GM12865 (cell line): Measurements from ENCODE around the gene POC1A.

Experiments
- DNase-seq: peaks from one replicate; pipeline ENCODE4 v3.0.0; 2010; ENCODE audit warnings: low read depth
- H3K4me3 ChIP-seq: 2 replicates; pipeline ENCODE4 v1.5.1; 2011; ENCODE audit warnings: mild to moderate bottlenecking, low read depth, low read length, control low read depth
- TF ChIP-seq, protein P1 (sequence below): IDR thresholded peaks from 2 replicates; pipeline ENCODE4 v1.5.1; 2011; ENCODE audit warnings: low read length, control low read depth, low read depth, inconsistent platforms; ENCODE audit not compliant: insufficient read depth; ENCODE audit errors: missing control alignments

POC1A gene

DNA sequence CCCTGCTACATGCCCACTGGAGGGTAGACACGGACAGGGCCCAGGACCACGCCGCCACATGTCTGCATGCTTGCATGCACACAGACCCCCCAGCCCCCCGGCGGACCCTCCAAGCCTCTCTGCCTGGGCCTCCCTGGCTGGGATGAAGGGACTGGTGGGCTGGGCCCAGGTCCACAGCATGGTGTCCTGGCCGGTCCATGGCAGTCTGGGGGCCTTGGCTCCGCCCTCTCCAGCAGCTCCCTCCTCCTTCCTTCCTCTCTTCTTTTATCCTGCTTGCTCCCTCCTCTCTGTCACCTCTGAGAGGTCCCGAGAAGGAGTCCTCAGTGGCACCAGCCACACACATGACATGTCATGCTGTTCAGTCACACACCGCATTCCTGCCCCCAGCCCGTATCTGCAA is 122.3 kb downstream of the POC1A start:
- DNase-seq, result no peak
- H3K4me3 ChIP-seq, result no peak overlapping the region
- TF ChIP-seq, protein P1, sequence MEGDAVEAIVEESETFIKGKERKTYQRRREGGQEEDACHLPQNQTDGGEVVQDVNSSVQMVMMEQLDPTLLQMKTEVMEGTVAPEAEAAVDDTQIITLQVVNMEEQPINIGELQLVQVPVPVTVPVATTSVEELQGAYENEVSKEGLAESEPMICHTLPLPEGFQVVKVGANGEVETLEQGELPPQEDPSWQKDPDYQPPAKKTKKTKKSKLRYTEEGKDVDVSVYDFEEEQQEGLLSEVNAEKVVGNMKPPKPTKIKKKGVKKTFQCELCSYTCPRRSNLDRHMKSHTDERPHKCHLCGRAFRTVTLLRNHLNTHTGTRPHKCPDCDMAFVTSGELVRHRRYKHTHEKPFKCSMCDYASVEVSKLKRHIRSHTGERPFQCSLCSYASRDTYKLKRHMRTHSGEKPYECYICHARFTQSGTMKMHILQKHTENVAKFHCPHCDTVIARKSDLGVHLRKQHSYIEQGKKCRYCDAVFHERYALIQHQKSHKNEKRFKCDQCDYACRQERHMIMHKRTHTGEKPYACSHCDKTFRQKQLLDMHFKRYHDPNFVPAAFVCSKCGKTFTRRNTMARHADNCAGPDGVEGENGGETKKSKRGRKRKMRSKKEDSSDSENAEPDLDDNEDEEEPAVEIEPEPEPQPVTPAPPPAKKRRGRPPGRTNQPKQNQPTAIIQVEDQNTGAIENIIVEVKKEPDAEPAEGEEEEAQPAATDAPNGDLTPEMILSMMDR, result no peak

DNA sequence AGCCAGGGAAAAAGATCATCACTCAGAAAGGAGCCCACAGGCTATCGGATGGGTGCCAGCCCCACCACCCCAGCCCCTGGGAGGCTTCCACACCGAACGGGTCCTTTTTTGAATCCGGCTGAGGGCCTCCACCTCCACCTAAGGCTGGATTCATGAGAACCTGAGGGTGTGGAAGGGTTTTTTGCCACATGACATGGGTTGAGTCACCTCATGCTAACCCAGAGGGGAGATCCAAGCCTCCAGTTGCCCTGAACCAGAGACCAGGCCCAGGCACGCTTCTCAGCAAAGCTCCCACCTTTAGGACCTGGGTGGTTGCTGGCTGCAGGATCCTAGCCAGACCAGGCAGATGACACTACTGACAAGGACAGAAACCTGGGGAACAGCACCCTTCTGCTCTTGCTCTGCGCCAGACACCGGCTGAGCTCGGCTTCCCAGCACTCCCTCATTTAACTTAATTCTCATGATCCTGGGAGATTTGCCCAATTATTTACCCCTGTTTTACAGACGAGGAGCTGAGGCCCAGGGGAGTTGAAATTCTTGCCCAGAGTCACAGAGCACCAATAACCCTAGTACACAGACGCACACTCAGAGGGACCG is 123.4 kb downstream of the POC1A start:
- TF ChIP-seq, protein P1, result no peak

GRCh38 chr3:52029535-52029934 is 124.7 kb downstream of the POC1A start:
- TF ChIP-seq, protein P1, result no peak
- no peak for DNase-seq
- no peak overlapping the region for H3K4me3 ChIP-seq

More for the DNA sequence above, 123.4 kb downstream of the POC1A start:
- DNase-seq, result no peak
- no peak overlapping the region for H3K4me3 ChIP-seq

GRCh38 chr3:52029053-52029452 is 125.2 kb downstream of the POC1A start:
- TF ChIP-seq, protein P1, result no peak
- DNase-seq, result no peak
- no peak overlapping the region for H3K4me3 ChIP-seq

DNA sequence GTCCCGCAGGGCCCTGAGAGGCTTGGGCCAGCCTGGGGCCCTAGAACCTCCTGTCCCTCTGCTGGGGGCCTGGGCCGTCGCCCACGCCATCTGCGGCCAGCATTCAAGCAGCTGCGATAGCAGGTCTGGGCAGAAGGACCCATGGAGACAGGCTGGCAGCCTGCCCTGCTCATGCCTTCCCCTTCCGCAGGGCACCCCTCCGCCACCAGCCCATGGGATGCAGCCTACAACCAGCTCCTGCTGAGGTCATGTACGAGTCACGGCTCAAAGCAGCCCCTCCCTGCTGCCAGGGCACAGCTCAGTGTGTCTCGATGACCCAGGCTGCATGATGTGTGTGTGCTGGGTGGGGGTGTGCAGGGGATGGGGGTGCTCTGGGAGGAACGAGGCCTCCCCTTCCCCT is 125.7 kb downstream of the POC1A start:
- H3K4me3 ChIP-seq, result no peak overlapping the region
- no peak for DNase-seq
- TF ChIP-seq, protein P1, result no peak

GRCh38 chr3:52026041-52026440 is 128.2 kb downstream of the POC1A start:
- no peak for DNase-seq
- TF ChIP-seq, protein P1, result no peak
- no peak overlapping the region for H3K4me3 ChIP-seq

DNA sequence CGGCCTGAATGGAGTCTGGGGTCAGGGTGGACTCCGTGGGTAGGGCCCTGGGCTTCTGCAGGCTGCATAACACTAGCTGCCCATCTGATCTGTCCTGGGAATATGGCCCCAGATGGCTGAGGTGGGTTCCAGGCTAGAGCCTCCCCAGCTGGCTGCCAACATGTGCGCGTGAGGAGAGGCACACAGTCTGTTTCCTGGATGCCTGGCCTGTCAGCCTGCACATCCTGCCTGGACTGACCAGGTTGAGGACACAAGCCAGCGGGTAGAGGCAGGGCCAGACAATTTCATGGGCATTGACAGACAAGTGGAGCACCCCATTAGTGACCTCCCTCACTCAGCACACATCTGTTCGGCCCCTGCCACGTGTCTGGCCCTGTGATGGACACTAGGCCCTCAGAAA is 128.8 kb downstream of the POC1A start:
- no peak overlapping the region for H3K4me3 ChIP-seq
- TF ChIP-seq, protein P1, result no peak
- DNase-seq, result no peak
